Subcutaneous adipose tissue (tissue), 4 donors: Measurements from ENCODE around the gene UGT1A8. TPM values are rescaled to one million over a fixed set of nuclear protein-coding genes. Genes with fewer than 3 reads are reported as not detected.
"Not testable (repeated sequence)": the region's sequence is repeated elsewhere in the genome, so short reads cannot be mapped to it uniquely, and the experiment has no call there.

Experiments used
- CTCF ChIP-seq: fragments of 450-650 bp; IDR thresholded peaks from one replicate; pipeline ENCODE4 v1.5.1; 2016; ENCODE audit warnings: low read depth, mild to moderate bottlenecking, control low read depth, antibody characterized with exemption, moderate library complexity
- total RNA-seq, 4 donors: library from RNA; depleted of rRNA; stranded (reverse); fragments of >200 nt; gene quantifications; one replicate each; pipeline ENCODE4 v1.1.0, GENCODE V29; 2016

The UGT1A8 gene
- total RNA-seq, 4 donors from 2014 or later: not detected

GRCh38 chr2:233611284-233611683 is 6.1 kb upstream of the UGT1A8 start:
- no peak for TF ChIP-seq CTCF

GRCh38 chr2:233620204-233620603 is 2.8 kb downstream of the UGT1A8 start:
- TF ChIP-seq CTCF: no peak

GRCh38 chr2:233627331-233628025 is 10.0 kb downstream of the UGT1A8 start:
- TF ChIP-seq CTCF: no peak

- TF ChIP-seq CTCF: not testable (repeated sequence)
Observed at GRCh38 chr2:233636306-233636705, 18.9 kb downstream of the UGT1A8 start, which contains the start of gene UGT1A10. UGT1A10 (plus strand) TSS chr2:233636448; CDS start chr2:233636523, 75 bp downstream.

- no peak for TF ChIP-seq CTCF
Observed at GRCh38 chr2:233638836-233639235, 21.4 kb downstream of the UGT1A8 start.

GRCh38 chr2:233639860-233640259 is 22.4 kb downstream of the UGT1A8 start:
- no peak for TF ChIP-seq CTCF

GRCh38 chr2:233643128-233643527 is 25.7 kb downstream of the UGT1A8 start:
- TF ChIP-seq CTCF: no peak
